ENCODE data around the gene CCDC71. TPM values are rescaled to one million over a fixed set of nuclear protein-coding genes. Genes with fewer than 3 reads are reported as not detected.
A peak's percentile ranks its signal among the peaks of the same experiment; 100 is the strongest.

CCDC71 gene
- total and polyA plus RNA-seq, 2 of the 13 experiments (the other 11 are each of a cell fraction or from before 2014, with no cell fraction given): 9.7 to 14.3 TPM

GRCh38 chr3:49165771-49166751 is at the start of gene CCDC71 (continued):
- peak; percentile 86 for TF ChIP-seq ZNF687 (CRISPR knock-in tag; IDR thresholded peaks at IDR 0.05)
- peak; percentile 4 for TF ChIP-seq ASH2L (IDR thresholded peaks at IDR 0.05; ENCODE audit: insufficient read length, low read depth, low read length)
- TF ChIP-seq NFAT5 (CRISPR knock-in tag; IDR thresholded peaks at IDR 0.05): no peak
- TF ChIP-seq GMEB2 (CRISPR knock-in tag; IDR thresholded peaks at IDR 0.05; ENCODE audit: low read depth): 0 out of 2 replicates have a peak, but pooled peaks have one; percentile 36
- TF ChIP-seq POLR2AphosphoS5 (IDR thresholded peaks at IDR 0.05; ENCODE audit: low read depth, low read length): peak; percentile 64
- no peak for TF ChIP-seq ZBTB21 (CRISPR knock-in tag; IDR thresholded peaks at IDR 0.05)
- TF ChIP-seq ZNF639 (CRISPR knock-in tag; conservative IDR thresholded peaks at IDR 0.05): peak; percentile 67; the same call in 1 of the 2 replicates
- TF ChIP-seq TBX2 (CRISPR knock-in tag; IDR thresholded peaks at IDR 0.05; ENCODE audit: borderline replicate concordance): peak; percentile 21; the same call in 1 of the 2 replicates
- TF ChIP-seq SIN3A (IDR thresholded peaks at IDR 0.05; ENCODE audit: borderline replicate concordance, low read depth, low read length): peak; percentile 40; the same call in 1 of the 2 replicates
- TF ChIP-seq ZNF564 (CRISPR knock-in tag; IDR thresholded peaks at IDR 0.05): 0 out of 2 replicates have a peak, but pooled peaks have one; percentile 7
- 0 out of 2 replicates have a peak, but pooled peaks have one; percentile 51 for TF ChIP-seq ZBTB2 (CRISPR knock-in tag; IDR thresholded peaks at IDR 0.05; ENCODE audit: low read depth)
- TF ChIP-seq CHD4 (IDR thresholded peaks at IDR 0.05; ENCODE audit: borderline replicate concordance, low read length): peak; percentile 95
- TF ChIP-seq FOSL2 (CRISPR knock-in tag; IDR thresholded peaks at IDR 0.05): no peak

Measured in HepG2 (cell line).